ENCODE results near the gene AGBL1. TPM values are rescaled to one million over a fixed set of nuclear protein-coding genes. Genes with fewer than 3 reads are reported as not detected.

Gene AGBL1
- total RNA-seq, 1 donor from 2014 or later: 0.07 TPM

DNA sequence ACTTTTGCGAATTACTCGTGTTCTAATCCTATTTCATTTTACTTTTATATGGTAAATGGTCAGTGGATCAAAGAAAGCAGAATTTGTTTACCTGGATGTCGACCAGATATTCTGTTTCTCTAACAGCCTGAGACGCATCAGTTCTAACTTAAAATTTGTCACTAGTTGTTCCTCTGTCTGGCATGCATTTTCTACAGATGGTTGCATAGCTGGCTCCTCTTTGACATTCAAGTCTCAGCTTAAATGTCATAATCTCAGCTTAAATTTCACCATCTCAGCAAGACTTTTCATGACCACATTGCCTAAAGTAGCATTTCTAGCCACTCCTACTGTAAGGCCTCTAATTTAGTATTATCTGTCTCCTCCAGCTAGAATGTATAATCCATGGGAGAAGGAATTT, 609.3 kb downstream of the AGBL1 start:
- H3K27me3 Mint-ChIP-seq: peaks cover 11% of the 10 kb centered on the region
- TF ChIP-seq, protein P1, sequence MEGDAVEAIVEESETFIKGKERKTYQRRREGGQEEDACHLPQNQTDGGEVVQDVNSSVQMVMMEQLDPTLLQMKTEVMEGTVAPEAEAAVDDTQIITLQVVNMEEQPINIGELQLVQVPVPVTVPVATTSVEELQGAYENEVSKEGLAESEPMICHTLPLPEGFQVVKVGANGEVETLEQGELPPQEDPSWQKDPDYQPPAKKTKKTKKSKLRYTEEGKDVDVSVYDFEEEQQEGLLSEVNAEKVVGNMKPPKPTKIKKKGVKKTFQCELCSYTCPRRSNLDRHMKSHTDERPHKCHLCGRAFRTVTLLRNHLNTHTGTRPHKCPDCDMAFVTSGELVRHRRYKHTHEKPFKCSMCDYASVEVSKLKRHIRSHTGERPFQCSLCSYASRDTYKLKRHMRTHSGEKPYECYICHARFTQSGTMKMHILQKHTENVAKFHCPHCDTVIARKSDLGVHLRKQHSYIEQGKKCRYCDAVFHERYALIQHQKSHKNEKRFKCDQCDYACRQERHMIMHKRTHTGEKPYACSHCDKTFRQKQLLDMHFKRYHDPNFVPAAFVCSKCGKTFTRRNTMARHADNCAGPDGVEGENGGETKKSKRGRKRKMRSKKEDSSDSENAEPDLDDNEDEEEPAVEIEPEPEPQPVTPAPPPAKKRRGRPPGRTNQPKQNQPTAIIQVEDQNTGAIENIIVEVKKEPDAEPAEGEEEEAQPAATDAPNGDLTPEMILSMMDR (conservative IDR thresholded peaks at IDR 0.05): no peak
- no peak for DNase-seq (ENCODE audit: extremely low spot score, unreplicated experiment)
- no peaks in the 10 kb centered on the region for H3K4me1 Mint-ChIP-seq (ENCODE audit: unreplicated experiment)
- H3K4me3 Mint-ChIP-seq: no peak overlapping the region
- no peak overlapping the region for H3K27ac Mint-ChIP-seq
- H3K36me3 Mint-ChIP-seq: no peaks in the 10 kb centered on the region
- no peaks in the 10 kb centered on the region for H3K9me3 Mint-ChIP-seq

DNA sequence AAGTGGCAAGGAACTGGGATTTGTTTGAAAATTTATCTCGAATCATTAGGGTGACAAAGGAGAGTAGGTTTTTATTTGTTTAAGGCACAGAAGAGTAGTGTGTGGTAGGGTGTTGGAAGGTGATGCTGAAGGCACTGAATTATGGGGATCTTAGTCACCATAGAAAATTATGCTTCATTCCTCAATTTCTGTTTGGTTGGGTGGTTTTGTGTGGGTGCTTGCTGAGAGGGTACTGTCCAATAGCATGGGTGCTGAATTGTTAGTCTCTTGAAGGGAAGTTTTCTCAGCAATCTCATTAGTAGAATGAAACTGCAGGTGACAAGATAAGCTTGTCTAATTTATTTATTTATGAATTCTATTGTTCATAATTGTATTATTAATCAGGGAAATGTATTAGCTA, 610.9 kb downstream of the AGBL1 start:
- Mint-ChIP-seq H3K4me1 (ENCODE audit: unreplicated experiment) (no peaks in the 10 kb centered on the region), H3K27ac (no peak overlapping the region), H3K27me3 (peaks cover 11% of the 10 kb centered on the region), H3K36me3 (no peaks in the 10 kb centered on the region), H3K4me3 (no peak overlapping the region), H3K9me3 (no peaks in the 10 kb centered on the region)
- TF ChIP-seq, protein P1 (conservative IDR thresholded peaks at IDR 0.05): no peak
- no peak for DNase-seq (ENCODE audit: extremely low spot score, unreplicated experiment)

DNA sequence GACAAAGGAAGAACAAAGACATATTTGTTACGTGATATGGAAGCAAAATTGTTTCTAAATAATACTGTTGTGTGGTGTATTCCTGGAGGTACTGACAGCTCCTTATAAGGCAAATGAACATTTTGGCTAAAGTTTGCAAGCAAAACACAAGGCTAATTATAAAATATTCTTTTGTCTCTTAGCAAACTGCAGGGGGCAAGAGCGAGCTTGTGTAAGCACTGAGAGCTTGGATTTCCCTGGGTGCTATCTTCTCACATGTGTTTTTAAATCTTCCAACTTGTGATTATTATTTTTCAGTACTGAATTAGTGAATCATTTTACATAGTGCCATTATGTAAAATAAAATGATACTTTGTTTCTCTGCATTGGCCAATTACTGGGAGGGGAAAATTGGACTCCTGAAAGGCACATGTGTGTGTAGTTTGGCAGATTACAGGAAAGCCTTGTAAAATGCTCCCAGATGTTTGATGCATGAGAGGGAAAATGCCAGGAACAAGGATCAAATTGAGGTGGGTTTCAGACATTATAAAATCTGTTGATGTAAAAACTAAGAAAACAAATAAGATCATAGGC, 611.5 kb downstream of the AGBL1 start:
- H3K4me3 Mint-ChIP-seq: no peak overlapping the region
- H3K9me3 Mint-ChIP-seq: no peaks in the 10 kb centered on the region
- no peaks in the 10 kb centered on the region for H3K4me1 Mint-ChIP-seq (ENCODE audit: unreplicated experiment)
- H3K36me3 Mint-ChIP-seq: no peaks in the 10 kb centered on the region
- H3K27me3 Mint-ChIP-seq: peaks cover 11% of the 10 kb centered on the region
- DNase-seq (ENCODE audit: extremely low spot score, unreplicated experiment): no peak
- no peak overlapping the region for H3K27ac Mint-ChIP-seq
- TF ChIP-seq, protein P1 (conservative IDR thresholded peaks at IDR 0.05): peak; percentile 54

DNA sequence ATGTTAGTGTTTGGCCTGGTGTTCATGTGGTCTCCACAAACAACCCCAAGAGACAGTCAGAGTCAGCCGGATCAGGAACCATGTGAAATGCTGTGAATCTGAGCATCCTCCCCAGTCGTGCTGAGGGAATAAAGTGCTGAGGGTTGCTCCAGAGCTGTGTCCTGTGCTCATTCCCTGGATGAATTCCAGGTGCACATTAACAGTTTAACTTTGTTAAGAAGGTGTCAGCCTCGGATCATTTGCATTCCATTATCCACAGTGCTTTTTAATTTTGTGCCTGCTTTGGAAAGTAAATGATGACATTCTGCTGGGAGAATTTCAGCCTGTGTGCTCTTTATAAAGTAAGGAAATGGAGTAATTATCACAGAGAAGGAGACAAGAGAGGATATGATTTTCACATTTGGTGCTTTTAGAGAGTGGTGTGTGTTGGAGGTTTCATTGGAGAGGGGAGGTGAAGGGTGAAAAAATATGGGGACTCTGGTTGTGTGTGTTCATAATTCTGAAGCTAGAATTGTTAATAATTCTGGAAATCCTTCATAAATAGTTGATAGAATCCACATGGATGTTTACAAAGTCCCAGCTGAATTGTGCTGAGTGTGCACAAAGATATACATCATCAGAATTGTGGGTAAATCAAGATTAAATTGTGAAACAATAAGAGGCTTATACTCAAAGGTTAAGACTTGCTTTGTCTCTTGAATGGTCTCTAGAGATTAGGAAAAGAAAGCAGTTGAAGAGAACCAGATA, 621.4 kb downstream of the AGBL1 start:
- Mint-ChIP-seq H3K4me3 (no peak overlapping the region), H3K36me3 (no peaks in the 10 kb centered on the region), H3K4me1 (ENCODE audit: unreplicated experiment) (no peaks in the 10 kb centered on the region), H3K9me3 (no peaks in the 10 kb centered on the region), H3K27me3 (peaks cover 19% of the 10 kb centered on the region), H3K27ac (no peak overlapping the region)
- DNase-seq (ENCODE audit: extremely low spot score, unreplicated experiment): no peak
- TF ChIP-seq, protein P1 (conservative IDR thresholded peaks at IDR 0.05): no peak

DNA sequence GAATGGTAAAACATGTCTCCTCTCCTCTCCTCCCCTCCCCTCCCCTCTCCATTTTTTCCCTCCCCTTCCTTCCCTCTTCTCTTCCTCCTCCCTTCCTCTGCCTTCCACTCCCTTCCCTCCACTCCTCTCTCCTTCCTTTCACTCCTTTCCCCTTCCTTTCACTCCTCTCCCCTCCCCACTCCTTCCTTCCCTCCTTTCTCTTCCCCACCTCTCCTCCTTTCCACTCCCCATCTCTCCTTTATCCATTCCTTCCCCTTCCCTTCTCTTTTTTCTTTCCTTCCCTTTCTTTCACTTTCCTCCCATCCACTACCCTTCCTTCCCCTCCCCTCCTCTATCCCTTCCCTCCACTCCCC, 621.9 kb downstream of the AGBL1 start:
- Mint-ChIP-seq H3K36me3 (no peaks in the 10 kb centered on the region), H3K4me1 (ENCODE audit: unreplicated experiment) (no peaks in the 10 kb centered on the region), H3K27ac (no peak overlapping the region), H3K9me3 (no peaks in the 10 kb centered on the region), H3K27me3 (peaks cover 19% of the 10 kb centered on the region), H3K4me3 (no peak overlapping the region)
- TF ChIP-seq, protein P1 (conservative IDR thresholded peaks at IDR 0.05): no peak
- DNase-seq (ENCODE audit: extremely low spot score, unreplicated experiment): no peak

Data from type B pancreatic cell (in vitro differentiated cells).